ENCODE measurements around the gene RFTN1. TPM values are rescaled to one million over a fixed set of nuclear protein-coding genes. Genes with fewer than 3 reads are reported as not detected.
A peak's percentile ranks its signal among the peaks of the same experiment; 100 is the strongest.

The RFTN1 gene
- total and polyA plus RNA-seq, 9 of the 15 experiments (the other 6 are each of a cell fraction or from before 2014, with no cell fraction given): 0.08 to 0.51 (median 0.11) TPM; not detected in 6

- no peak for DNase-seq (ENCODE audit: extremely low read depth in 1 of 4, low spot score in 3 of 4)
- Histone ChIP-seq H3K9me3 (replicated peaks; ENCODE audit: control insufficient read depth, insufficient read depth, low read depth, low read length) (no peaks in the 10 kb centered on the region), H3K36me3 (ENCODE audit: control insufficient read depth, insufficient read depth, low read length) (no peaks in the 10 kb centered on the region), H3K4me1 (replicated peaks in 1 of 2; ENCODE audit: control insufficient read depth in 2 of 2, insufficient read depth in 2 of 2, low read length in 2 of 2) (peaks cover 4 to 30% of the 10 kb centered on the region in 2 experiments; a peak in 4 of 5 replicates), H3K79me2 (ENCODE audit: control insufficient read depth, insufficient read depth, low read length) (no peaks in the 10 kb centered on the region), H3K9me1 (ENCODE audit: control insufficient read depth, insufficient read depth, low read length) (no peaks in the 10 kb centered on the region), H3K4me2 (ENCODE audit: insufficient read depth, low read length) (no peak overlapping the region), H3K4me3 (no peak overlapping the region), H4K20me1 (replicated peaks; ENCODE audit: control insufficient read depth, insufficient read depth, low read length) (no peaks in the 10 kb centered on the region), H3K27ac (ENCODE audit: extremely low read depth, low read depth, low read length) (no peak overlapping the region), H3K27me3 (ENCODE audit: control insufficient read depth in 2 of 2, insufficient read depth in 2 of 2, low read length in 2 of 2) (no peaks in the 10 kb centered on the region; a peak in 1 of 5 replicates), H2AFZ (ENCODE audit: low read depth, low read length) (no peak overlapping the region), H3K9ac (ENCODE audit: insufficient read depth in 1 of 2, low read depth in 2 of 2, low read length in 2 of 2) (no peak overlapping the region)
- in situ Hi-C loops (cut with MboI) (loop anchor here (25.0 kb wide), 2 partner anchors 910 to 1335 kb away; partner anchors contain the start of gene CAPN7), intact Hi-C loops (cut with micrococcal nuclease) (loop anchor here (10.0 kb wide), 1 partner anchor 913 kb away; no protein-coding TSS in a partner anchor)
- TF ChIP-seq TBL1XR1 (IDR thresholded peaks at IDR 0.05; ENCODE audit: low read length in 2 of 2) (no peak), HLTF (IDR thresholded peaks at IDR 0.05) (peak; percentile 38; the same call in 1 of the 2 replicates), BCOR (IDR thresholded peaks at IDR 0.05) (0 out of 2 replicates have a peak, but pooled peaks have one; percentile 33), RBM25 (IDR thresholded peaks at IDR 0.05; ENCODE audit: low read depth, low read length, severe bottlenecking) (peak; percentile 96)
- 66% methylated on average over 4 of the region's 4 CpGs for WGBS (ENCODE audit: insufficient coverage, low coverage, missing lambda C conversion rate)
- FAIRE-seq: no peak
- no peak for ATAC-seq
- BruUV-seq (replicated peaks): no TSS peak
- ChIA-PET CTCF (ENCODE audit: low intra/inter-chr PET ratio) (interaction anchor here (0.6 kb wide), 1 partner anchor 275 kb away, joined by 6 read pairs; no protein-coding TSS in a partner anchor), POLR2A (no interaction called here)
These were observed 34.3 kb upstream of the RFTN1 start for GRCh38 chr3:16547561-16548357.
